Measurements from ENCODE around the gene DCST2. TPM values are rescaled to one million over a fixed set of nuclear protein-coding genes. Genes with fewer than 3 reads are reported as not detected.

Gene DCST2
- total and polyA plus RNA-seq, 2 of the 8 experiments (the other 6 are each of a cell fraction or from before 2014, with no cell fraction given): 0.43 to 2.1 TPM

- no peak for TF ChIP-seq CHD7 (IDR thresholded peaks at IDR 0.05; ENCODE audit: insufficient replicate concordance, low read length)
- no peak for TF ChIP-seq CBX8 (IDR thresholded peaks at IDR 0.05; ENCODE audit: borderline replicate concordance, low read depth, low read length)
- TF ChIP-seq ZNF274 (IDR thresholded peaks at IDR 0.05; ENCODE audit: borderline replicate concordance, extremely low read depth, low read length): no peak
- peak; percentile 81 for TF ChIP-seq SAP30 (IDR thresholded peaks at IDR 0.05; ENCODE audit: insufficient read depth, insufficient replicate concordance, low read length)
- no peak for TF ChIP-seq MAFK (IDR thresholded peaks at IDR 0.05; ENCODE audit: low read depth, low read length)
Measured at GRCh38 chr1:154982897-154983648, 50.5 kb downstream of the DCST2 start, which contains the start of gene FLAD1 (continued).

All from H1 (cell line).